IMR-90 (cell line): ENCODE data around the gene RPTOR. TPM values are rescaled to one million over a fixed set of nuclear protein-coding genes. Genes with fewer than 3 reads are reported as not detected.

Source experiments
- ATAC-seq: fragments of 200-7000 bp; cut with Tn5 transposase; 2 replicates; pipeline ENCODE4 v1.9.1; 2020; ENCODE audit warnings: low read depth, mild to moderate bottlenecking, moderate library complexity
- BruUV-seq: library from RNA; stranded (reverse); fragments of 400-500 nt; replicated peaks from 2 replicates; lab custom pipeline; 2021; lab: Mats Ljungman, UMichigan
- CTCF ChIA-PET: fragments of 300-600 bp; formaldehyde crosslinking; extraction: SDS; loops from one replicate; lab custom pipeline; 2021; ENCODE audit warnings: antibody characterized with exemption; lab: Yijun Ruan, JAX
- POLR2A ChIA-PET: fragments of 300-600 bp; sonication (Branson Sonifier 250); formaldehyde crosslinking; loops from one replicate; lab custom pipeline; 2022; ENCODE audit warnings: antibody characterized with exemption; ENCODE audit not compliant: unreplicated experiment; lab: Charles Lee
- DNase-seq: peaks from one replicate; pipeline ENCODE4 v3.0.0; 2013
- H2AFZ ChIP-seq: replicated peaks from 2 replicates; pipeline ENCODE3; 2013; ENCODE audit warnings: low read length, mild to moderate bottlenecking; ENCODE audit not compliant: poor library complexity
- H2AK5ac ChIP-seq: 2 replicates; pipeline ENCODE4 v1.6.1; 2013; ENCODE audit warnings: low read depth, low read length, inconsistent platforms
- H2AK9ac ChIP-seq: replicated peaks from 2 replicates; pipeline ENCODE3; 2013; ENCODE audit warnings: mild to moderate bottlenecking, low read depth, low read length, moderate library complexity; ENCODE audit not compliant: poor library complexity
- H2BK120ac ChIP-seq: 2 replicates; pipeline ENCODE4 v1.6.1; 2013; ENCODE audit warnings: low read depth, low read length, inconsistent platforms
- H2BK15ac ChIP-seq: 3 replicates; pipeline ENCODE4 v1.6.1; 2013; ENCODE audit warnings: low read depth, low read length, inconsistent platforms
- H2BK20ac ChIP-seq: 2 replicates; pipeline ENCODE4 v1.6.1; 2013; ENCODE audit warnings: low read depth, mild to moderate bottlenecking, inconsistent platforms, low read length, moderate library complexity
- H2BK5ac ChIP-seq: 2 replicates; pipeline ENCODE4 v1.6.1; 2013; ENCODE audit warnings: mild to moderate bottlenecking, low read depth, low read length, inconsistent platforms; ENCODE audit not compliant: poor library complexity, severe bottlenecking
- H3K14ac ChIP-seq: replicated peaks from 2 replicates; pipeline ENCODE4 v1.6.1; 2013; ENCODE audit warnings: low read depth, low read length, inconsistent platforms
- H3K18ac ChIP-seq: 2 replicates; pipeline ENCODE4 v1.6.1; 2013; ENCODE audit warnings: low read depth, low read length, control low read depth
- H3K23ac ChIP-seq: 2 replicates; pipeline ENCODE4 v1.6.1; 2013; ENCODE audit warnings: low read depth, low read length, inconsistent platforms
- H3K27ac ChIP-seq: 2 replicates; pipeline ENCODE4 v1.5.1; 2013; ENCODE audit warnings: mild to moderate bottlenecking, control low read depth, low read length; ENCODE audit not compliant: insufficient read depth
- H3K27me3 ChIP-seq: 2 replicates; pipeline ENCODE4 v1.6.1; 2013; ENCODE audit warnings: low read length; ENCODE audit not compliant: control insufficient read depth, insufficient read depth
- H3K36me3 ChIP-seq: 2 replicates; pipeline ENCODE4 v1.6.1; 2013; ENCODE audit warnings: low read length, mixed read lengths; ENCODE audit not compliant: control insufficient read depth, insufficient read depth
- H3K4ac ChIP-seq: 2 replicates; pipeline ENCODE4 v1.6.1; 2013; ENCODE audit warnings: low read depth, low read length, inconsistent platforms
- H3K4me1 ChIP-seq: 2 replicates; pipeline ENCODE4 v1.6.1; 2013; ENCODE audit warnings: low read length, mixed read lengths; ENCODE audit not compliant: control insufficient read depth, insufficient read depth
- H3K4me2 ChIP-seq: 2 replicates; pipeline ENCODE4 v1.6.1; 2013; ENCODE audit warnings: low read depth, mild to moderate bottlenecking, control low read depth, low read length, moderate library complexity
- H3K4me3 ChIP-seq: 2 replicates; pipeline ENCODE4 v1.5.1; 2013; ENCODE audit warnings: low read depth, mild to moderate bottlenecking, control low read depth, low read length, moderate library complexity; ENCODE audit not compliant: insufficient read depth
- H3K56ac ChIP-seq: 2 replicates; pipeline ENCODE4 v1.6.1; 2013; ENCODE audit warnings: low read length, inconsistent platforms; ENCODE audit not compliant: insufficient read depth; ENCODE audit errors: extremely low read depth
- H3K79me1 ChIP-seq, 2 experiments: 2 replicates each; pipeline ENCODE4 v1.6.1; 2013; ENCODE audit warnings: low read length in 2 of 2, inconsistent platforms in 1 of 2, low read depth in 1 of 2
- H3K9ac ChIP-seq: 2 replicates; pipeline ENCODE4 v1.6.1; 2013; ENCODE audit warnings: low read depth, low read length, control low read depth
- H3K9me1 ChIP-seq: 2 replicates; pipeline ENCODE4 v1.6.1; 2013; ENCODE audit warnings: low read length, inconsistent platforms; ENCODE audit not compliant: insufficient read depth
- H3K9me3 ChIP-seq: 2 replicates; pipeline ENCODE4 v1.6.1; 2013; ENCODE audit warnings: low read length; ENCODE audit not compliant: control insufficient read depth, insufficient read depth
- H4K20me1 ChIP-seq: 2 replicates; pipeline ENCODE4 v1.6.1; 2013; ENCODE audit warnings: low read length, inconsistent platforms; ENCODE audit not compliant: insufficient read depth
- H4K5ac ChIP-seq: 2 replicates; pipeline ENCODE4 v1.6.1; 2013; ENCODE audit warnings: mild to moderate bottlenecking, low read depth, low read length, control low read depth
- H4K8ac ChIP-seq, 2 experiments: 2 replicates each; pipeline ENCODE4 v1.6.1; 2013; ENCODE audit warnings: low read depth in 2 of 2, low read length in 2 of 2, control low read depth in 1 of 2, inconsistent platforms in 1 of 2
- H4K91ac ChIP-seq: 2 replicates; pipeline ENCODE4 v1.6.1; 2013; ENCODE audit warnings: low read depth, low read length, inconsistent platforms; ENCODE audit not compliant: insufficient read depth
- BHLHE40 ChIP-seq: fragments of 150-350 bp; IDR thresholded peaks from 2 replicates; pipeline ENCODE4 v1.6.1; 2016; ENCODE audit warnings: mild to moderate bottlenecking, low read depth, low read length
- MAFK ChIP-seq: IDR thresholded peaks from 2 replicates; pipeline ENCODE4 v1.6.1; 2012; ENCODE audit warnings: low read depth, low read length, improper control_type of control experiment
- WGBS, 2 experiments: methylation state at CpG; one replicate each; pipeline versions ENCODE4 v1.1.5 to v1.1.7; 2013; ENCODE audit warnings: missing lambda C conversion rate in 2 of 2; ENCODE audit not compliant: insufficient read length in 1 of 2; ENCODE audit errors: extremely low coverage in 2 of 2; 5-methylcytosine and 5-hydroxymethylcytosine counted together
- dilution Hi-C: fragments of 300-500 bp; cut with HindIII; formaldehyde crosslinking; loops from one replicate; pipeline ENCODE4 v1.14.3; 2018; ENCODE audit warnings: low sequenced_read_pairs; ENCODE audit not compliant: unreplicated experiment
- in situ Hi-C: fragments of 300-500 bp; cut with MboI; formaldehyde crosslinking; loops from 3 replicates; pipeline ENCODE4 v1.14.3; 2019; ENCODE audit warnings: low sequenced_read_pairs, inconsistent platforms, mixed read lengths
- intact Hi-C: fragments of 100-400 bp; cut with micrococcal nuclease; formaldehyde crosslinking; loops from 2 replicates; pipeline ENCODE4 v1.10.0; 2022
- polyA plus RNA-seq, 3 experiments: library from polyadenylated mRNA; depleted of rRNA; stranded (reverse); fragments of >200 nt; gene quantifications; 2 replicates each; pipeline ENCODE4 v1.2.3, GENCODE V29; 2012; ENCODE audit warnings: low replicate concordance in 1 of 3
- total RNA-seq: library from RNA; depleted of rRNA; stranded (reverse); fragments of >200 nt; gene quantifications from 2 replicates; pipeline ENCODE4 v1.2.3, GENCODE V29; 2012

RPTOR gene
- total and polyA plus RNA-seq, 2 of the 4 experiments (the other 2 are of a cell fraction), result 10.8 to 14.7 TPM

DNA sequence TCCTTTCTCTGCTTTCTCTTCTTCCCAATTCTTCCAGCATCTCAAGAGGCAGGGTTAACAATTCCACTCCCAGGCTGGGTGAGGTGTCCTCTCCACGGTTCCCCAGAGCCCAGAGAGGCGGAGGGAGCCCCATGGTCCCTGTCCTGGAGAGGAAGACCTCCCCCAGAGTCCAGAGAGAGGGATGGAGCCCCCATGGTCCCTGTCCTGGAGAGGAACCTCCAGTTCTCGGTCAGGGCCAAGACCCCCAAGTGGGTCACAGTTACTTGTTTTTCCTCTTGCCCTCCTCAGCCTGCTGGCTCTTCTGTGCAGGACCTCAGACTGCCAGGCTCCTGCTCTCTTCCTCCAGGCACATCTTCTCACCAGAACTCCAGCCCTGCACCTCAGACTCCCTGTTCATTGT, 135.2 kb downstream of the RPTOR start:
- ATAC-seq (no peak), DNase-seq (no peak)
- dilution Hi-C loops, result no loop called here
- Histone ChIP-seq H3K27ac (peak overlapping the region; percentile 36), H2BK5ac (peak overlapping the region; percentile 73), H3K23ac (peak overlapping the region; percentile 90), H3K4me3 (no peak overlapping the region), H2AK9ac (peak overlapping the region; percentile 73), H3K4ac (peak overlapping the region; percentile 75), H3K9ac (peak overlapping the region; percentile 24; the same call in 1 of the 2 replicates), H4K8ac (peak overlapping the region; percentile 5 to 60), H3K18ac (peak overlapping the region; percentile 59; the same call in 1 of the 2 replicates), H3K4me2 (no peak overlapping the region), H3K4me1 (peaks cover 11% of the 10 kb centered on the region), H3K9me1 (peaks cover 13% of the 10 kb centered on the region), H2AK5ac (peak overlapping the region; percentile 93), H2AFZ (no peak overlapping the region), H2BK20ac (peak overlapping the region; percentile 19), H4K5ac (peak overlapping the region; percentile 79), H3K27me3 (no peaks in the 10 kb centered on the region), H4K20me1 (no peaks in the 10 kb centered on the region), H2BK120ac (peak overlapping the region; percentile 69), H3K36me3 (peaks cover 5% of the 10 kb centered on the region; the same call in 1 of the 2 replicates), H4K91ac (peak overlapping the region; percentile 84), H2BK15ac (peak overlapping the region; percentile 95; the same call in 2 of the 3 replicates), H3K56ac (0 out of 2 replicates have a peak overlapping the region, but pooled peaks have one; percentile 27), H3K9me3 (no peaks in the 10 kb centered on the region), H3K79me1 (peaks cover 31 to 83% of the 10 kb centered on the region in 2 experiments), H3K14ac (peak overlapping the region; percentile 88)
- ChIA-PET POLR2A (no interaction called here), CTCF (no interaction called here)
- WGBS, 2 experiments, result 100% methylated on average over 1 of the region's 3 CpGs; no CpG with 5 or more reads in 1 of the 2 experiments
- intact Hi-C loops, result loop anchor here (10.0 kb wide), 1 partner anchor 215 kb away; no protein-coding TSS in a partner anchor
- in situ Hi-C loops, result no loop called here
- BruUV-seq, result no TSS peak
- TF ChIP-seq MAFK (no peak), BHLHE40 (no peak)
